ENCODE measurements around the gene SPAG9.

- TF ChIP-seq CTCF (IDR thresholded peaks at IDR 0.05; ENCODE audit: low read depth, low read length, poor library complexity, severe bottlenecking), result no peak
- TF ChIP-seq EZH2phosphoT487 (IDR thresholded peaks at IDR 0.05; ENCODE audit: borderline replicate concordance, low read length), result no peak
Observed at GRCh38 chr17:51149163-51149562, 28.5 kb upstream of the SPAG9 start.
